Heart left ventricle (tissue), 16 donors: Measurements from ENCODE around the gene ST3GAL2. TPM values are rescaled to one million over a fixed set of nuclear protein-coding genes. Genes with fewer than 3 reads are reported as not detected.
A peak's percentile ranks its signal among the peaks of the same experiment; 100 is the strongest.

Source experiments
- ATAC-seq, 4 donors: fragments of 200-7000 bp; cut with Tn5 transposase; one replicate each; pipeline ENCODE4 v1.9.1; 2020 to 2022; ENCODE audit warnings: moderate library complexity in 4 of 4, mild to moderate bottlenecking in 3 of 4, moderate number of reproducible peaks in 1 of 4
- DNase-seq, 5 donors: peaks; one replicate each; pipeline ENCODE4 v3.0.0-alpha.2; 2020
- H3K27ac ChIP-seq, 12 donors: fragments of 200-600 bp; sonication (generic) in 4 of 12; one replicate each; pipeline versions ENCODE4 v1.5.0 to v1.8.0; 2016 to 2022; ENCODE audit warnings: mild to moderate bottlenecking in 2 of 12
- H3K27me3 ChIP-seq, 9 donors: fragments of 200-600 bp; sonication (generic) in 2 of 9; one replicate each; pipeline versions ENCODE4 v1.5.1 to v1.8.0; 2016 to 2022; ENCODE audit warnings: mild to moderate bottlenecking in 3 of 9
- H3K36me3 ChIP-seq, 9 donors: fragments of 200-600 bp; sonication (generic) in 2 of 9; one replicate each; pipeline versions ENCODE4 v1.5.0 to v1.8.0; 2018 to 2022; ENCODE audit warnings: mild to moderate bottlenecking in 2 of 9
- H3K4me1 ChIP-seq, 12 donors: fragments of 200-600 bp; sonication (generic) in 4 of 12; one replicate each; pipeline versions ENCODE4 v1.5.0 to v1.8.0; 2016 to 2022; ENCODE audit warnings: mild to moderate bottlenecking in 3 of 12
- H3K4me3 ChIP-seq, 12 donors: fragments of 200-600 bp; sonication (generic) in 4 of 12; one replicate each; pipeline versions ENCODE4 v1.5.0 to v1.8.0; 2017 to 2022; ENCODE audit warnings: mild to moderate bottlenecking in 9 of 12, moderate library complexity in 4 of 12
- H3K9me3 ChIP-seq, 12 donors: fragments of 200-600 bp; sonication (generic) in 4 of 12; one replicate each; pipeline versions ENCODE4 v1.5.0 to v1.8.0; 2016 to 2022; ENCODE audit warnings: mild to moderate bottlenecking in 1 of 12
- POLR2A ChIP-seq, 2 donors: fragments of 450-650 bp; IDR thresholded peaks; one replicate each; pipeline ENCODE4 v1.6.1; 2017; ENCODE audit warnings: antibody characterized with exemption in 2 of 2, mild to moderate bottlenecking in 2 of 2, moderate library complexity in 2 of 2
- WGBS, 4 donors: extraction: QIAGEN DNeasy Blood & Tissue Kit in 2 of 4; methylation state at CpG; one replicate each; pipeline versions ENCODE4 v1.1.5 to v1.1.7; 2013 to 2018; 5-methylcytosine and 5-hydroxymethylcytosine counted together
- intact Hi-C, 10 donors: fragments of 100-400 bp; cut with DNase I; formaldehyde crosslinking; loops; one replicate each; pipeline versions ENCODE4 v1.11.1 to v1.14.2; 2022
- polyA plus RNA-seq, 2 donors: library from polyadenylated mRNA; stranded (reverse); fragments of 200-250 nt; gene quantifications; one replicate each; pipeline ENCODE4 v1.2.3, GENCODE V29; 2013
- total RNA-seq, 9 donors: library from RNA; depleted of rRNA in 2 of 9; stranded (reverse); fragments of >200 nt in 2 of 9; fragmentation: NEBNext Ultra II Directional in 3 of 9; extraction: Animal tissue kit (Norgen Biotek cat#: 25700) in 3 of 9; gene quantifications; one replicate each; pipeline versions ENCODE4 v1.1.0 to v1.2.4, GENCODE V29; 2016 to 2023
- TF ChIP-seq, protein P1 (sequence below), 12 donors: fragments of 200-600 bp; sonication (generic) in 4 of 12; IDR thresholded peaks; one replicate each; pipeline versions ENCODE4 v1.5.0 to v1.8.0; 2018 to 2022; ENCODE audit warnings: antibody characterized with exemption in 12 of 12, mild to moderate bottlenecking in 5 of 12
- donor health status: ischemic (EF 13 %, LVEDD 7.1; RV severe dilation, severe dysfunction).
- donor health status: healthy with polysubstance abuse.
- donor health status: DM: no; HTN: yes; CAD: no.
- donor health status: DM: no; HTN: no; CAD: no.
- donor health status: ischemic (EF 25% LVEDD 6.9; RV normal size, moderate dysfunction).
- donor health status: ischemic (EF 25% LVEDD 5.7; RV mildly dilated, moderate dysfunction).
- donor health status: healthy.
- donor health status: DM: yes; HTN: yes; CAD: no.
- donor health status: ischemic (EF 35%, LVEDD 5.7; RV mildly dilated, moderate dysfunction).
- donor health status: nonischemic (EF 11% LVEDD 7.7; RV severe dilation, severe dysfunction).
- donor health status: DM: yes; HTN: yes; CAD: no.
- donor health status: PGD.
- donor health status: ischemic (EF 29% LVEDD 5.4; RV normal size, mild dysfunction).
- donor health status: nonischemic (EF 23%, LVEDD 6.1; RV moderate dilation, normal function).

ST3GAL2 gene
- total and polyA plus RNA-seq, 11 donors = 8.4 to 44.6 (median 20.1) TPM

GRCh38 chr16:70430667-70431536 is 8.0 kb downstream of the ST3GAL2 start:
- Histone ChIP-seq H3K4me1 (peaks cover 39 to 94% (median 80%) of the 10 kb centered on the region in 12 donors), H3K27me3 (no peaks in the 10 kb centered on the region), H3K9me3 (no peaks in the 10 kb centered on the region), H3K27ac (peak overlapping the region; percentile 40 to 97 (median 74)), H3K36me3 (peaks cover 0 to 7% (median 0%) of the 10 kb centered on the region in 9 donors), H3K4me3 (peak overlapping the region in 1 of 12 donors; percentile 1)
- ATAC-seq = no peak
- TF ChIP-seq, protein P1, sequence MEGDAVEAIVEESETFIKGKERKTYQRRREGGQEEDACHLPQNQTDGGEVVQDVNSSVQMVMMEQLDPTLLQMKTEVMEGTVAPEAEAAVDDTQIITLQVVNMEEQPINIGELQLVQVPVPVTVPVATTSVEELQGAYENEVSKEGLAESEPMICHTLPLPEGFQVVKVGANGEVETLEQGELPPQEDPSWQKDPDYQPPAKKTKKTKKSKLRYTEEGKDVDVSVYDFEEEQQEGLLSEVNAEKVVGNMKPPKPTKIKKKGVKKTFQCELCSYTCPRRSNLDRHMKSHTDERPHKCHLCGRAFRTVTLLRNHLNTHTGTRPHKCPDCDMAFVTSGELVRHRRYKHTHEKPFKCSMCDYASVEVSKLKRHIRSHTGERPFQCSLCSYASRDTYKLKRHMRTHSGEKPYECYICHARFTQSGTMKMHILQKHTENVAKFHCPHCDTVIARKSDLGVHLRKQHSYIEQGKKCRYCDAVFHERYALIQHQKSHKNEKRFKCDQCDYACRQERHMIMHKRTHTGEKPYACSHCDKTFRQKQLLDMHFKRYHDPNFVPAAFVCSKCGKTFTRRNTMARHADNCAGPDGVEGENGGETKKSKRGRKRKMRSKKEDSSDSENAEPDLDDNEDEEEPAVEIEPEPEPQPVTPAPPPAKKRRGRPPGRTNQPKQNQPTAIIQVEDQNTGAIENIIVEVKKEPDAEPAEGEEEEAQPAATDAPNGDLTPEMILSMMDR (IDR thresholded peaks at IDR 0.05) = no peak
- no peak for TF ChIP-seq POLR2A (IDR thresholded peaks at IDR 0.05)
- DNase-seq = peak in 2 of 5 donors; percentile 41 to 50
- WGBS, 4 donors = 48 to 62% (median 62%) methylated on average over 11 of the region's 11 CpGs
- intact Hi-C loops = loop anchor here in 2 of 10 donors (5.0 kb wide), 1 partner anchor 49 kb away; no protein-coding TSS in a partner anchor

DNA sequence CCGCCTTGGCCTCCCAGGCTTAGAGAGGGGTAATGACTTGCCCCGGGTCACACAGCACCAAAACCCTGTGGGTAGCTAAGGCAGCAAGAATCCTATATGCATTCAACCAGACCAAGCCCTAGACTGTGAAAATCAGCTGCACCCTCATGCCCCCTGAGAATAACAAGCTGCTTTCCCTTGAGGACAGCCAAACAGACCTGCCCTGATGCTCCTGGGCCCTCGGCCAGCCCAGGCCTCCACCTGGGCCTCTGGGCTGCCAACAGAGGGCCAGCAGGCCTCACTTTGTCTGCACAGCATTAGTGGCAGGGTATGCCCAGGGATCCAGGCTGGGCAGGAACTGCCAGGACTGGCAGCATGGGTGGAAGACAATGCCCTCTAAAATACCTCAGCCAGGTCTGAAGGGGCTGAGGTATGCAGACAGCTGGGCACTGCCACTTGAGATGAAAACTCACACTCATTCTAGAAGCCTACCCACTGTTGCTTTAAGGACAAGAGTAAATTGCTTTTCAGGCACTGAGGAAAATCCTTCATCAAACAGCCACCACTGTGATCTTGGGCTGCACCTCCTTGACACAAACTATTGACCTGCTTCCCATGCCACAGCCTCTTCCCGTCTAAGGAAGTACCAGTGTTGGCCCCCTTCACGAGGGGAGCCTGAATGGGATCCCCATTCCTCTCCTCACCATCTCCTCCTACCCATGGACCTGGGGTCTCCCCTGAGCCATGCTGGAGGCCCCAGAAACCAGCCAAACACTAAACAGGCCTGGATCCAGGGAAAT is 8.8 kb downstream of the ST3GAL2 start:
- 55 to 69% (median 66%) methylated on average over 4 to 5 of the region's 5 CpGs for WGBS, 4 donors
- Histone ChIP-seq H3K27ac (peak overlapping the region; percentile 40 to 97 (median 74)), H3K9me3 (no peaks in the 10 kb centered on the region), H3K4me1 (peaks cover 39 to 88% (median 76%) of the 10 kb centered on the region in 12 donors), H3K36me3 (peaks cover 0 to 9% (median 0%) of the 10 kb centered on the region in 9 donors), H3K27me3 (no peaks in the 10 kb centered on the region), H3K4me3 (peak overlapping the region in 1 of 12 donors; percentile 1)
- intact Hi-C loops = loop anchor here in 2 of 10 donors (5.0 kb wide), 1 partner anchor 48 kb away; no protein-coding TSS in a partner anchor
- TF ChIP-seq POLR2A (IDR thresholded peaks at IDR 0.05) = no peak
- TF ChIP-seq, protein P1 (IDR thresholded peaks at IDR 0.05) = no peak
- ATAC-seq (no peak), DNase-seq (no peak)

DNA sequence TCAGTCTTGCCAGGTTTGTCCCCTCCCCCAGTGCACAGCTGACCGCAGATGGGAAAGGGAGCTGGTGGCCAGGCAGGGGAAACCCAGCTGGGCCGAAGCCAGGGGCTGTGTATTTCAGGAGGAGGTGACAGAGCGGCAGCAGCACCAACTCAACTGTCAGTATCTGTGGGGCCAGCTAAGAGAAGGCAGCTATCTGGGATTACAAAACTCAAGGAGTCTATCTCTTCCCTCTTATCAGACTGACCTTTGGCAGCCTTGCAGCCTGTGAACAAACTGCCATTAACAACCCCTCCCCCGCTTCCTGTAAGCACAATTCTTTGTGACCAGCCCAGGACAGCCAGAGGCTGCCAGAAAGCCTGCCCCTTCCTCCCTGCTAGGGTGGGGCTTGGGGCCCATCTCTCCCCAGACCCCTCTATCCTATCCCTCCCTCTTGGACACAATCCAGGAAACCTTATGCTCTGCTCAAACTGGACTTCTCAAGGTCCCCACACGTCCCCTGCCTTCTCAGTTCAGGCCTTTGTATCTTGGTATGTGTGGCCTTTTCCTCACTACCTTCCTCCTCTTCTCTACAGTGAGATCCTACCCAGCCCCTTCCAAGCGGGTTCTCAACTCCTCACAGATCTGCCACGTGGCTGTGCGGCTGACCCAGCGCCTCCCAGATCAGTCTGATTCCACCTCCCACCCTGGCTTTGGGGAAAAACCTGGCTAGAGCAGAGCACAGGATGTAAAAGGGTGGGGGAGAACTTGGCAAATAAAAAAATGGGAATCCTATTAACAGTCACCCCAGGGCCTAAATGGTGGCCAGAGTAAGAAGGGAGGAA is 10.5 kb downstream of the ST3GAL2 start:
- Histone ChIP-seq H3K9me3 (no peaks in the 10 kb centered on the region), H3K27me3 (no peaks in the 10 kb centered on the region), H3K36me3 (peaks cover 0 to 9% (median 3%) of the 10 kb centered on the region in 9 donors), H3K4me1 (peaks cover 36 to 77% (median 61%) of the 10 kb centered on the region in 12 donors), H3K4me3 (peak overlapping the region in 3 of 12 donors; percentile 10 to 19 (median 11)), H3K27ac (peak overlapping the region; percentile 53 to 94 (median 87))
- ATAC-seq (peak; percentile 91 to 93 (median 91)), DNase-seq (peak; percentile 94 to 99 (median 95))
- intact Hi-C loops = loop anchor here in 1 of 10 donors (1.0 kb wide), 1 partner anchor 11 kb away; the partner anchor contains the start of gene ST3GAL2
- WGBS, 4 donors = 6 to 11% (median 9%) methylated on average over 9 of the region's 9 CpGs
- no peak for TF ChIP-seq POLR2A (IDR thresholded peaks at IDR 0.05)
- TF ChIP-seq, protein P1 (IDR thresholded peaks at IDR 0.05) = no peak
